KMS-11 (cell line): ENCODE measurements around the gene LAD1.

ENCODE experiments used
- H2AFZ ChIP-seq: fragments of 200-600 bp; sonication (generic); 2 replicates; pipeline ENCODE4 v1.6.1; 2016; ENCODE audit warnings: antibody characterized with exemption, mixed run types, low read depth
- H3K27ac ChIP-seq: fragments of 200-600 bp; sonication (generic); 2 replicates; pipeline ENCODE4 v1.6.1; 2016; ENCODE audit warnings: mild to moderate bottlenecking, mixed run types
- H3K27me3 ChIP-seq: fragments of 200-600 bp; sonication (generic); 2 replicates; pipeline ENCODE4 v1.6.1; 2017; ENCODE audit warnings: mild to moderate bottlenecking, low read depth, mixed run types, moderate library complexity; ENCODE audit not compliant: insufficient read depth
- H3K36me3 ChIP-seq: fragments of 200-600 bp; sonication (generic); 2 replicates; pipeline ENCODE4 v1.6.1; 2017; ENCODE audit warnings: mild to moderate bottlenecking, mixed run types; ENCODE audit not compliant: insufficient read depth
- H3K4me1 ChIP-seq: fragments of 200-600 bp; sonication (generic); 2 replicates; pipeline ENCODE4 v1.6.1; 2016; ENCODE audit warnings: mild to moderate bottlenecking, low read depth, mixed run types; ENCODE audit not compliant: poor library complexity, severe bottlenecking
- H3K4me2 ChIP-seq: fragments of 200-600 bp; sonication (generic); 2 replicates; pipeline ENCODE4 v1.7.0; 2016; ENCODE audit warnings: mild to moderate bottlenecking, mixed run types
- H3K4me3 ChIP-seq: fragments of 200-600 bp; sonication (generic); IDR thresholded peaks from 2 replicates; pipeline ENCODE4 v1.6.1; 2017; ENCODE audit warnings: low read depth, low read length, mixed read lengths; ENCODE audit not compliant: insufficient read depth
- H3K79me2 ChIP-seq: fragments of 200-600 bp; sonication (generic); 2 replicates; pipeline ENCODE4 v1.6.1; 2016; ENCODE audit warnings: low read depth, mixed run types; ENCODE audit not compliant: insufficient read depth
- H3K9ac ChIP-seq: fragments of 200-600 bp; sonication (generic); 2 replicates; pipeline ENCODE4 v1.6.1; 2016; ENCODE audit warnings: mild to moderate bottlenecking, mixed run types
- H4K20me1 ChIP-seq: fragments of 200-600 bp; sonication (generic); 2 replicates; pipeline ENCODE4 v1.6.1; 2016; ENCODE audit warnings: mild to moderate bottlenecking, mixed run types; ENCODE audit not compliant: insufficient read depth
- TF ChIP-seq, protein P1 (sequence below): fragments of 200-600 bp; sonication (generic); conservative IDR thresholded peaks from 2 replicates; pipeline ENCODE4 v1.6.1; 2017; ENCODE audit warnings: low read depth, mild to moderate bottlenecking, antibody characterized with exemption, low read length, moderate library complexity, mixed read lengths

The LAD1 gene

DNA sequence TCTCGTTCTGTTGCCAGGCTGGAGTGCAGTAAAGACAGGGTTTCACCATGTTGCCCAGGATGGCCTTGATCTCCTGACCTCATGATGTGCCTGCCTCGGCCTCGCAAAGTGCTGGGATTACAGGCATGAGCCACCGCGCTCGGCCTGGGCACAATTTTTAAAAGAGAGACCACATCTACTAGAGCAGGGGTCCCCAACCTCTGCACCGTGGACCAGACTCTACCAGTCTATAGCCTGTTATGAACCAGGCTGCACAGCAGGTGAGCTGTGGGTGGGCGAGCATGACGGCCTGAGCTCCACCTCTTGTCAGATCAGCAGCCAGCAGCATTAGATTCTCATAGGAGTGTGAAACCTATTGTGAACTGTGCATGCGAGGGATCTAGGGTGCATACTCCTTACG, 42.4 kb downstream of the LAD1 start:
- peaks cover 5% of the 10 kb centered on the region; the same call in 1 of the 2 replicates for H3K27me3 ChIP-seq
- no peaks in the 10 kb centered on the region for H3K4me1 ChIP-seq
- H2AFZ ChIP-seq: no peak overlapping the region
- TF ChIP-seq, protein P1, sequence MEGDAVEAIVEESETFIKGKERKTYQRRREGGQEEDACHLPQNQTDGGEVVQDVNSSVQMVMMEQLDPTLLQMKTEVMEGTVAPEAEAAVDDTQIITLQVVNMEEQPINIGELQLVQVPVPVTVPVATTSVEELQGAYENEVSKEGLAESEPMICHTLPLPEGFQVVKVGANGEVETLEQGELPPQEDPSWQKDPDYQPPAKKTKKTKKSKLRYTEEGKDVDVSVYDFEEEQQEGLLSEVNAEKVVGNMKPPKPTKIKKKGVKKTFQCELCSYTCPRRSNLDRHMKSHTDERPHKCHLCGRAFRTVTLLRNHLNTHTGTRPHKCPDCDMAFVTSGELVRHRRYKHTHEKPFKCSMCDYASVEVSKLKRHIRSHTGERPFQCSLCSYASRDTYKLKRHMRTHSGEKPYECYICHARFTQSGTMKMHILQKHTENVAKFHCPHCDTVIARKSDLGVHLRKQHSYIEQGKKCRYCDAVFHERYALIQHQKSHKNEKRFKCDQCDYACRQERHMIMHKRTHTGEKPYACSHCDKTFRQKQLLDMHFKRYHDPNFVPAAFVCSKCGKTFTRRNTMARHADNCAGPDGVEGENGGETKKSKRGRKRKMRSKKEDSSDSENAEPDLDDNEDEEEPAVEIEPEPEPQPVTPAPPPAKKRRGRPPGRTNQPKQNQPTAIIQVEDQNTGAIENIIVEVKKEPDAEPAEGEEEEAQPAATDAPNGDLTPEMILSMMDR: no peak
- H3K4me2 ChIP-seq: no peak overlapping the region
- H3K79me2 ChIP-seq: no peaks in the 10 kb centered on the region
- no peaks in the 10 kb centered on the region for H3K36me3 ChIP-seq
- no peak overlapping the region for H3K4me3 ChIP-seq
- H3K9ac ChIP-seq: no peak overlapping the region
- no peaks in the 10 kb centered on the region for H4K20me1 ChIP-seq
- H3K27ac ChIP-seq: no peak overlapping the region

DNA sequence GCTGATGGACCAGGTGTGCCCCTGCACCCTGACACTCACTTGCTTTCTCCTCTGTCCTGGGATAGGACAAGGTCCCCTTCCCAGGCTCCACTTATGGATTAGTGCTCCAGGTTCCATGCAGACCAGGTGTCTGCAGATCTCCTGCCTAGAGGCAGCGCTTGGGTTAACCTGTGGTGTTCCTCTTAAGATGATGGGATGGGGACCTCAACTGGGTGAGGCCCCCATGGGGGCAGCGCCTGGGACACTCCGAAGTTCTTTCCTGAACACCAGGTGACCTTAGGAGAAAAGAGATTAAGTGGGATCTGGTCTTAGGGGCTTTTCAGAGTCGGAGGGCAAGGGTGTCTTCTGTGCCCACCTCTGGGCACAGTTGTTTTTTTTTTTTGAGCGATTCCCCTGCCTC, 42.9 kb downstream of the LAD1 start:
- Histone ChIP-seq H2AFZ (no peak overlapping the region), H3K36me3 (no peaks in the 10 kb centered on the region), H3K4me1 (no peaks in the 10 kb centered on the region), H3K27ac (no peak overlapping the region), H3K27me3 (peaks cover 5% of the 10 kb centered on the region; the same call in 1 of the 2 replicates), H3K9ac (no peak overlapping the region), H3K4me3 (no peak overlapping the region), H4K20me1 (no peaks in the 10 kb centered on the region), H3K4me2 (no peak overlapping the region), H3K79me2 (no peaks in the 10 kb centered on the region)
- TF ChIP-seq, protein P1: no peak

DNA sequence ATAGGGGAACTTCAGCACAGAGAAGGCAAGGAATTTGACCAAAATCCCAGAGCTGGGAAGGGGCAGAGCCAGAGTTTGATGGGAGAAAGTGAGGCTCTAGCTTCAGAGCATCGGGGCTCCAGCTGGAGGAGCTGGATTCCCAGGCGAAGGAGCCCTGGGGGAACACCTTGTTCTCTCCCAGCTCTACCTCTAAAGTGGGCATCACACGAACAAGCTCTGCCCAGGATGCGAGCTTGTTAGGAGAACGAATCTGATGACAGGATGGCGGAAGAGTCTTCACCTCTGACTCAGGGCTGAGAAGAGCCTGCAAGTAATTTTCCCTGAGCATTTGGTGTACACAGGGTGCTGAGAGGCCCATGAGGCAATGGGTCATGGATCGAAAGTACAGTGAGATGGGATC, 43.7 kb downstream of the LAD1 start:
- Histone ChIP-seq H3K27ac (no peak overlapping the region), H3K9ac (no peak overlapping the region), H3K4me3 (no peak overlapping the region), H3K27me3 (peaks cover 5% of the 10 kb centered on the region; the same call in 1 of the 2 replicates), H2AFZ (no peak overlapping the region), H3K36me3 (no peaks in the 10 kb centered on the region), H3K4me1 (peaks cover 1% of the 10 kb centered on the region), H3K79me2 (no peaks in the 10 kb centered on the region), H3K4me2 (no peak overlapping the region), H4K20me1 (no peaks in the 10 kb centered on the region)
- TF ChIP-seq, protein P1: no peak

DNA sequence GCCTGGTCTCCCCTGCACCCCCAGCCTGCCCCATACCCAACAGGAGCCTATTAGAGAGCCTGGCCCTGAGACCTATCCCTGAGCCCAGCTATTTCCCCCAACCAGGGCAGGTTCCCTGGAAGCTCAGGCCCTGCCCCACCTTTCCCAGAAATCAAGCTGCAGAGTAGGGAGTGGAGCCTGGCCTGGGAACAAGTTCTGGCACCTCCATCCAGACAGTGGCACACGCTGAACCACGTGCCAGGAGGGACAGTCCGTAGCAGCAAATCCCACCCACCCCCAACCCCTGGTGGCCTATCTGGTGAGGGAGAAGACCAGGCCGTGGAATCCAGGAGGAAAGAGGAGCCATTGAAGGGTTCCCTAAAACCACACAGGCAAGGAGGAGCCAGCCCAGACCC, 44.2 kb downstream of the LAD1 start:
- Histone ChIP-seq H3K9ac (no peak overlapping the region), H4K20me1 (no peaks in the 10 kb centered on the region), H2AFZ (no peak overlapping the region), H3K4me3 (no peak overlapping the region), H3K36me3 (no peaks in the 10 kb centered on the region), H3K4me2 (no peak overlapping the region), H3K27ac (no peak overlapping the region), H3K79me2 (no peaks in the 10 kb centered on the region), H3K4me1 (peaks cover 6% of the 10 kb centered on the region), H3K27me3 (peaks cover 5% of the 10 kb centered on the region; the same call in 1 of the 2 replicates)
- TF ChIP-seq, protein P1: no peak
